Stimulated activated CD8-positive, alpha-beta memory T cell treated with anti-CD3 and anti-CD28 coated beads, Interleukin-7, amount 100 ng/mL, for 24 hours (primary cell): ENCODE data around the gene MTREX.

Experiments
- DNase-seq: peaks from one replicate; pipeline ENCODE4 v3.0.0-alpha.2; 2020; ENCODE audit warnings: low read depth

Gene MTREX

DNA sequence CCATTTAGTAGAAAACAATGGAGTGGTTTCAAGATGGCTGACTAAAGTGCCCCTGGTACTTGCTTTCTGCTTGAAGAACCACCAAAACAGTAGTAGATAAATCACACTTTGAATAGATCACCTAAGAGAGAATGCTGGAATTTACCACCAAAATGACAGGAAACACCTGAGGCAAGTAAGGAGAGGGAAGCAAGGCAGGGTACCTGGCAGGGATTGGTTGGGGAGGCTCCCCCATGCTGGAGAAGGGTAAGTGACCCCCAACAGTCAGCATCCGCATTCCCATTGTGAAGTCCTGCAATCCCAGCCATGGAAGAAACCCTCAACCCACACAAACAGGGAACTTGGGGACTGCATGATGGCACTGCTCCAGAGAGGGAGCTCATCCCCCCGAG, 121.4 kb downstream of the MTREX start:
- DNase-seq = no peak

DNA sequence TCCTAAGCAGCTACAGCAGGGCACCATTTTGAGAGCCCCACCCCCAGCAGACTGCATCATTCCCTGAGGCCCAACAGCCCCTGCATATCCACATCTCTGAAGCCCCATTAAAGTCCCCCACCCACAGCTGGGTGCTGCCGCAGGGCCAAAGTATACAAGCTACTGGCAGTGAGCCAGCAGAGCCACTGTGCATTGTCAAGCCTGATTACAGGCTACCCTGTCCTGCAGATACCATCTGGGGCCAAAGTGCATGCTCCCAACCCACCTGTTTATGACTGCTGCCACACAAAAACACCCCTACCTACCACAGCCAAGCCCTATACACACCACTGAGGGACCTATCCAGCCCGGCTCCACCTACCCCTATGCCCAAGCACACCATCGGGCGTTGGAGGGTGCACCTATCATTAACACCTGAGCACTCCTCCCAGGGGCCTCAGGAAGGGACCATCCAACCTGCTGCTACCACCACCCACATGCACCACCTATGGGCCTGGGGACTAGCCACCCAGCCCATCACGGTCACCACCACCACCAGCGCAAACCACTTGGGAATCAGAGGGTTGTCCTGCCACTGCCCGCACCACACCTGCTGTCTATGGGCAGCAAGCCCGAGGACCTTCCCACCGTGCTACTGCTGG, 121.9 kb downstream of the MTREX start:
- DNase-seq = no peak

DNA sequence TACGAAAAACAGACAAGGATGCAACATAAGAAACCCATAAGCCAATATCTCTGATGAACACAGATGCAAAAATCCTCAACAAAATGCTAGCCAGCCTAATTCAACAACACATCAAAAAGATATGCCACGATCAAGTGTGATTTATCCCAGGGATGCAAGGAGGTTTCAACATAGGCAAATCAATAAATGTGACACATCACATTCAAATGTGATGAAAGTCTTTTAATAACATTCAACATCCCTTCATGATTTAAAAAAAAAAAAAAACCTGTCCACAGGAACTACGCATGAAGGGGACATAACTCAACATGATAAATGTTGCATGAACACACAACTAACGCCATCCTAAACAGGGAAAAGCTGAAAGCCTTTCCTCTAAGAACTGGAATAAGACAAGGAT, 124.8 kb downstream of the MTREX start:
- DNase-seq = no peak

DNA sequence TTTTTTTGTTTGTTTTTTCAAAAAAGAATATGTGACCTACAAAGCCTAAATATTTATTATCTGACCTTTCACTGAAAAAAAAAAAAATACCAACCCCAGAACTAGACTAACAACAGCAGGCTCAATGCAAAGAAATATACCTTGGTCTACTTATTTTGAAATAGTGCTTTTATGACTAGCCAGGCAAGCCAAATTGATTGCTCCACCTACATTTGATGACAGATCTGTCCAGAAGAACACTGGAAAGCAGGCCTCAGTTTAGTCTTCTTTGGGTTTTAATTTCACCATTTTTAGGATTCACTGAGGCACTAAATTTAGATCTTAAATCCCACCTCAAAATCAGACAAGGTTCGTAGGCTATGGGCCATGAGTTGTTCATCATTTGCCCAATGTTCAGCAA, 129.7 kb downstream of the MTREX start:
- no peak for DNase-seq

DNA sequence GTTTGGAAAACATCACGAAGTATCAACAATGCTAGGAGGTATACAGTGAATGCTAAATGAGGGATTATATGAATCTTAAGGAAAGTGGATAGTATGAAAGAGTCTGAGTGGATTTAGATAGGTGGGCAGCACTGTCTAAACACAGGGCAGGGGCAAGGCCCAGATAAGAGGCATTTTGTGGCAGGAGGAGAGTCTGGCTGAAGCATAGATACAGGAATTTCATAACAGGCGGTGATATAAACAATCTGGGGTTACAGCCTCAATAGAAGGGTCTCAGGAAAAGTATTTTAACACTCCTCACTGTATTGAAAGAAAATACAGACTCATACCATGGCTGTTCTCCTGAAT, 130.0 kb downstream of the MTREX start:
- DNase-seq = no peak

DNA sequence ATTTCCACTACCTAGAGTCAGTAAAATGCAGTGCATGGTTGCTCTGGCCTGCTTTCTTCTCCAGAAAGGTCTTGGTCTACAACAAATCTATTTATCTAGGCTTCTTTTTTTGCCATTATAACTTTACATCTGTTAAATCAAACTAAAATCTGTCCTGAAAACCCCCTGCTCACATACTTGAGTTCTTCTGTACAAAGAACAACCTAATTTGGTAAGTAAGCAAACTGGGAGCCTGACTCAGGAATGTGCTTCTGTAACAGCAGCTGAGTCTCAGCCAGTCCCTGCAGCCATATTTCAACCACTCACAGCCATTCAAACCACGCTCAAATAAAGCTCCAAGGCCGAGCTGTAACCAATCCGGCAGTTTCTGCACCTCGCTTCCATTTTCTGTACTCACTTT, 131.2 kb downstream of the MTREX start:
- DNase-seq = no peak

DNA sequence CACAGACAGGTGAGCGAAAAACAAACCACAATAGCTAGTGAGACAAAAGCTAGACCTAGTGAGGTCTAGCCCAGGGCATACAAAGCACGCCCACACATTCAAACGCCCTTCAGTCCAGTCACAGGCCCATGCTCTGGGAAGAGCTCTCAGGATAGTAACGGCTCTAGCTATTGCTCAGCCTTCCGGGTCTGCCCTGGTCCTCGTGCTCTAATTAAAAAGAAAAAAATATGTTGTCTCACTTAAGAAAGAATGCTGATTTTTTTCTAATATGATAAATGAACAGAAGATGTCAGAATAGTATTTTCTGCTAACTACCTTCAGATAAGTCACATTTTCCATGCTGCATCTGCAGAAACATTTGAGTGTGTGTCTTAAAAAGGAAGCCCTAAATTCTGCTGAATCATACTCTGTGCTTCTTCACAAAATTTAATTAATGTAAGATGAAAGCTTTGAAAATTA, 132.4 kb downstream of the MTREX start:
- DNase-seq = no peak

DNA sequence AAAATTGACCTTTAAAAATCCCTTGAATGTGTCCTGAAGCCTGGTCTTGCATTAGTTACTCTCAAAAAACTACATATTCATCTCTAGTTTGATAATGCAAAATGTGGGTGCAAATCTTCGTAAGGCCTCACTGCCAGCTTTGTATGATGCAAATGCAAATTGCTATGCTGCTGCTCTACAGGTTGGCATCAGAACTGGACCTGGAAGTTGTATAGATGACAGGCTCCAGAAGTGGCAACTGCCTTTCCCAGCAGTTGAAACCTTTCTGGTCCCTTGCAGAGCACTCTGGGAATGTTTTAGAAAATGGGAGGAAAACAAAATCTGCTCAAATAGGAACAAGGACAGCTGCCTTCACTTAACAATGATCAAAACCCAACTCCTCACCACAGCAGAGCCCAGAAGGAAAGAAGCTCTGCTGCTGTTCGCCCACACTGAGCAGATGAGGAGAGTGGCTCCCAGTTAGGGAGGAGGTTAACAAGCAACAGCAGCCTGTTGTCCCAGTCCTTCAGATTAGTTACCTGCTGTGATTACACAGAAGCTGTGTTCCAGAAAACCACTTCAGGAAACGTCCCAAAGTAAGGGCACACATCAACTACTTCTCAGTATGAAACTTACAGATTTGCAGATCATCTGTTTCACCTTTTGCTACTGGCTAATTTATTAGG, 133.4 kb downstream of the MTREX start:
- DNase-seq = no peak

DNA sequence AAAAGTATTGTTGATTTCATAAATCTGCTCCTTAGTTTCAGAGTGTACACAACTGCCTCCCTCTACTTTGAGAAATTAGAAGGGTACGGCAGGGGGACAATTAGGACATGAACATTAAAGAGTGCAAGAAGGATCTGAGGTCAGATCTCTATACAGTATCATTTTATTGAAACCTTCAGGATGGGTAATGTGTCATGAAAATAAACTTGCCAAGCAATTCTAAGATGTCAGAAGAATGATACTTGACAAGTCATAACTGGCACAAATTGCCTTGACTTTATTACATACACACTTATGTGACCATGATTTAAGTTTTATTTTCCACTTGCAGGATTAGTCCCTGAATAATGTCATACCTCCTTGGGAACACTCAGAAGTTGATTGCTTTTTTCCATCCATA, 134.2 kb downstream of the MTREX start:
- DNase-seq = no peak

DNA sequence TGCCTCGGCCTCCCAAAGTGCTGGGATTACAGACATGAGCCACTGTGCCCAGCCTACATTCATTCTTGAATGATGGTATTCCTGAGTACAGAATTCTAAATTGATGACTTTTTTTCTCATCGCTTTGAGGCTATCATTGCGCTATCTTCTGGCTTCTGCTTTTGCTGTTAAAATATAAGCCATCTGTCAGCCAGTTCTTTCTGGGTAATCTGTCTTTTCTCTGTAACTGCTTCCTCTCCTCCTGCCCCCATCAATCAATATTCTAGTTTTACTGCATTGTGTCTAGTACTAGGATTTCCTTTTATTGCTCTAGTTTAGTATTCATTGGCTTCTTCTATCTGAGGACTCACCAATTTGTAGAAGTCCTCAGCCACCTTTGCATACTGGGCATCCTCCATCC, 138.0 kb downstream of the MTREX start:
- DNase-seq = no peak

DNA sequence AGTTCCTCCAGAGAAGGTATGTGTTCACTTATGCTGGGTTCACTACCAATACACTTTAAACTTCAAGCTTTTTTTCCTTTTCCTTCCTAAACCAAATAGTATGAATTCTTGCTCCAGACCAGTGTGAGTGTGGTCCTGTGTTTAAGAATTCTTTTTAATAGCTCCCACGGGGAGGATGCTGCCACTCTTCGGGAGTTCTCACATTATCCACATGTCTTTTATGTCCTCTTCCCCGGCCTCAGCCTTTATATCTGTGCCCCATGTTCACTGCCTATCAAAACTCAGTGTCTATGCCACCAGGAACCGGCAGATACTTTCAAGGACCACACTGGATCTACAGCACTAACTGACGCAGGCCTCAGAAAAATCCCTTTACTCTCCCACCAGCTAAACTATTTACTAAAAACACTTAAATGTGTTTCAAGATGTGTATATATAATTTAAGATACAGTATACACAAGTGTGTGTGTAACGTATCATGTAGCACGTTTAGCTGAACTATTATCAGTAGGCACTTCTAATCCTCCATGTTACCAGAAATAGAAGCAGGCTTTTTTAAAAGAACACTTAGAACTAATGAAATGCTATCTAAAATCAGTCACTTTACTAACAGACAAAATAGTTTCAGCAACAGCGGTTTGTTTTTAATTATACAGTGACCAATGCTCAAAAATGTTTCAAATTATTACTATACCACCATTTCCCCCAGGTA, 139.0 kb downstream of the MTREX start:
- no peak for DNase-seq

DNA sequence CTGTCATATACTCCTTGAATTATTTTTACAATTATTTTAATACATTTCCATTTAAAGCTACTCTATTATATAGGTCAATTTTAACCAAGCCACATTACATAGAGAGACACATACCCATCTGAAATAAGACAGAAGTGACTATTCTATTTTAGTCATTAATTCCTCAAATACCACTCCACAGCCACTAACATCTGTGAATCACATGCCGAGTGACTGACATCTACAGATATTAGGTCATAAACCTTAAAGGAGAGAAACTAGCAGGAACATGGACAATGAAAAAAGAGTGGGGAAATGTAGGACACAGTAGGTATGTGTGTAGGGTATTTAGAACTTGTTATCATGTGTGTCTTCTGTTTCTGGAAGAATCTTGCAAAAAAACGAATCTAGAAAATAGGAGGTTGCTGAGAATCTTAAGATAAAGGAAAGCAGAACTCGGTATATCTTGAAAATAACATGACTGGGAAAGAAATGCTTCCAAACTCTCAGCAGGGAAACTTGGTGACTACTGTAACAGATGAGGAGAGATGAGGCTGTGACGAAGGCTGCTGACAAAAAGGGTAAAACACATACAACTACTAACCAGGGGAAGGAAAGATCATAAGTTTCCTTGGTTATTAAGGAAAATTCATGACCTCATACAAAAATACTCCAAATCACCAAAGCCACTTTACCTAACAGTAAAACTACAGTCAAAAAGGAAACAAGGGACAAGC, 142.4 kb downstream of the MTREX start:
- no peak for DNase-seq

DNA sequence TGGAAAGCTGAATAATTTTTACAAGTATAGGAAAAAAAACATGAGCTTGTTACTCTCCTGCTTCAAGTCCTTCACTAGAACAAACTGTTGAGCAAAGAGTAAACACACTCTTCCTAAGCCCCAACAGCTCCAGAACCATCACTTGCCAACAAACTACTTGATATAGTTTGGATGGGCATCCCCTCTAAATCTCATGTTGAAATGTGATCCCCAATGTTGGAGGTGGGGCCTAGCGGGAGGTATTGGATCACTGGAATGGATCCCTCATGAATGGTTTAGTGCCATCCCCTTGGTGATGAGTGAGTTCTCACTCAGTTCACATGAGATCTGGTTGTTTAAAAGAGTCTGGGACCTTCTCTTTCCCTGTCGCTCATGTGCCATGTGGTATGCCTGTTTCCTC, 144.2 kb downstream of the MTREX start:
- DNase-seq = no peak

DNA sequence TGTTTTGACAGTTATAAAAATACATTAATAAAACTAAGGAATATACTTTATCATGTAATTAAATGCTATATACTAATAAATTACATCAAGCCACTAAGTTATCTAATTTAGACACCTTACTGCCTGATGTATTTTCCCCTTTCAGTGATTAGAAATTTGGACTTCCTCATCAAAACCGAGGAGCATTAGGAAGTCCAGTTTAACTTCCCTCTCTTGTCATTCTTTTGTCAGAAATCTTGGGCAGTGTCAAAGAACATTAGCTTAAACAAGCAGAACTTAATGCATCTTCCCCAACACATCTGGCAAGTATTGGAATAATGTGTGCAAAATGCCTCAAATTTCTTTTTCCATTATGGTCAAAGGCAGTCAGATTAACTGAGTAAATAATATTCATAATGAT, 145.4 kb downstream of the MTREX start:
- no peak for DNase-seq

DNA sequence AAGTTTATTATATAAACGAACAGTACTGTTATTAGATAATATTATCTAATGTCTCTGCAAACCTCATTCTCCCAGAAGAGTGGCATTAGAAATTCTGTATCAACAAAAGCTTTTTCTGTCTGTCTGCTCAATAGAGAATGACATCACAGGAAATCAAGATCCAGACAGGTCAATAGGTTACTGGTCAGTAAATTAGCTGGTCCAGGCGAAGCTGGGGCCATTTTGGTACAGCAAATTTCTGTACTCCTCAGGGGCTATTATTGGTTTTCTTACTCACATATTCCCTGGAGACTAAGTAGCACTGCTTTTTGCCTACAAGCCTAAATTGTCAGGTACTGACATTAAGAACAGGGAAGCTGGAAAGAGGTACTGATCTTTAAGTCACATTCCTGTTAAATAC, 146.5 kb downstream of the MTREX start:
- no peak for DNase-seq

DNA sequence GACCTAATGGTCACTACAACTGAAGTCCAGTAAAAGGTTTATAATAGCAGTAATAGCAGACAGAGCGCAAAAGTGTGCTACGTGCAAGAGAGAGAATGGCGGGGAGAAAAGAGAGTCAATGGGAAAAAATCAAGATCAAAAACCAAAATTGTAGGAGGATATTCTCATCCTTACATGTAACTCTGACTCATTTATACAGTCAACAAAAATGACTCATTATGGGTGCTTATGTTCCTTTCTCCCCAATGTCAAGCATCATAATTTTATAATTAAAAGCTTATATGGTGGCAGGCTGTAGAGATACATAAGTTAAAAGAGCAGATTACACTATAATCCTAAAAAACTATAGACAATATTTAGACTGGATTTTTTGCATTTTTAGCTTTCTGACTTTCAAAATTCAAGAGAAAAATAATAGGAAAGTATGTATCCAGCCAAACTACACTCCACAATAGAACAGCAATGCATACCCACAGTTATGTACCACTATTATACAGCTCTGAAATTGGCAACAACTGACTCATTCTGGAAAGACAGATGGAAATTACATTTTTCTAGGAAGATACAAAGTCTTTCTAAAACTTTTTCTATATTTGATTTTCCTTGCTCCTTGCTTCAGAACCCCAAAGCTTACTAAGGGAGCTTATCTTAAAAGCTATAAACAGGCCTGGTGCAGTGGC, 148.6 kb downstream of the MTREX start:
- DNase-seq = no peak

DNA sequence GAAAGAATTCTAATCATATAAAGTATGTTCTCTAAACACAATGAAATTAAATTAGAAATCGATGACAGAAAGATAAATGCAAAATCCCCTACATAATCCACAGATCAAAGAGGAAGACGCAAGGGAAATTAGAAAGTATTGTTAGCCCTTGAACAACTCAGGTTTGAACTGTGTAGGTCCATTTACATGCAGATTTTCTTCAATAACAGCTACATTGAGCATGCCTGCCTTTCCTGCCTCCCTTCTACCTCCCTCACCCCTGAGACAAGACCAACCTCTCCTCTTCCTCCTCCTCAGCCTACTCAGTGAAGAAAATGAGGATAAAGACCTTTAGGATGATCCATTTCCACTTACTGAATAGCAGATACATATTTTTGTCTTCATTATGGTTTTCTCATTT, 151.8 kb downstream of the MTREX start:
- no peak for DNase-seq

DNA sequence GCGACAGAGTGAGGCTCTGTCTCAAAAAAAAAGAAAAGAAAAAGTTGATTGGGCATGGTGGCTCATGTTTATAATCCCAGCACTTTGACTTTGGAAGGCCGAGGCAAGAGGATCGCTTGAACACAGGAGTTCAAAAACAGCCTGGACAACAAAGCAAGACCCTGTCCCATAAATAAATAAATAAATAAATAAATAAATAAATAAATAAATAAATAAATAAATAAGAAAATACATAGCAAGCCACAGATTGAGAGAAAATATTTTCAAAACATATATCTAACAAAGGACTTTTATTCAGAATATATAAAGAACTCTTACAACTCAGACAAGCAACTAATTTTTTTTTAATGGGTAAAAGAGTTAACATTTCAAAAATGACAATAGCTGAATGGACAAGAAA, 155.8 kb downstream of the MTREX start:
- DNase-seq = no peak

DNA sequence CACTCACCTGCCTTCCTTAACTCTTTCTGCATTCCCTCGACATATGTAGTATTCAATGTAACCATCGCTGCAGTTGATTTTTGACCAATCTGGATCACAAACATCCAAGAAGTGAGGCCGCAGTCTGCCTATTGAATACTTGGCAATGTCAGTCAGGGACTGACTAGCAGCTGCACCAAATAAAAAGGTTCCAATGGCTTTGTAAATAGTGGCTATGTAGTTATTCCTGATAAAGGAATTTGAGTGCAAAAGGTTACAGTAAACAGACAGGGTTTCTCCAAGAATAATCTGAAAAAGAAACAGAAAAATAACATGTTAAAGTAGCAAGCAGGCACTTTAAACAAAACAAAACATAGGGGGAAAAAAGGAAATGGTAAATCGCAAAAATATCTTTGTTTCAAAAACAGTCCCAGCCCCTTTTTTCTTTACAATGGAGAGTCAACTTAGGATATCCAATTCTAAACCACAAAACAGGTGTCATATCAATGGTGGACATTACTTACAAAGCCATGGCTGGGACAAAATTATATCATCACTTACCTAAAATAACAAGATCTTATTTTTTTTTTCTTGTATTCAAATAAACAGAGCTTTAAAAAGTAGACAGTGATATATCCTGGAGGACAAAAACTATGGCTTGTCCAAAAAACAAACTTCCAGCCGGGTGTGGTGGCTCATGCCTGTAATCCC, 160.2 kb downstream of the MTREX start:
- no peak for DNase-seq

DNA sequence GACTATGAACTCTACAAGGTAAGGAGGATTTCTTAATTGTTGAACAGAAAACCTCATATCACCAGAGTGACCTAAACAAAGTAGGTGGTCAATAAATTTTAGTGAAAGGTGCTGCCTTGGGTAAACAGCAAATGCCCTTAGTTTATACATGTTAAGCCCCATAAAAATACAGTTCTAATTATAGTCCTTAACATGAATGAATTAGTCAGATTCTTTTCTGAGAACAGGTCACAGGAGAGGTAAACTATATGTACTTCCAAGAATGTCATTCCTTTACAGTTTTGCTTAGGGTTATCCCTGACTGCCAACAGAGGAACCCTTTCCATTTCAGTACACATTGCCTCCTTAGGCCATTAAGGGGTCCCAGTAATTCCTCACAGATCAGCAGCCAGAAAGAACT, 162.1 kb downstream of the MTREX start:
- DNase-seq = no peak

DNA sequence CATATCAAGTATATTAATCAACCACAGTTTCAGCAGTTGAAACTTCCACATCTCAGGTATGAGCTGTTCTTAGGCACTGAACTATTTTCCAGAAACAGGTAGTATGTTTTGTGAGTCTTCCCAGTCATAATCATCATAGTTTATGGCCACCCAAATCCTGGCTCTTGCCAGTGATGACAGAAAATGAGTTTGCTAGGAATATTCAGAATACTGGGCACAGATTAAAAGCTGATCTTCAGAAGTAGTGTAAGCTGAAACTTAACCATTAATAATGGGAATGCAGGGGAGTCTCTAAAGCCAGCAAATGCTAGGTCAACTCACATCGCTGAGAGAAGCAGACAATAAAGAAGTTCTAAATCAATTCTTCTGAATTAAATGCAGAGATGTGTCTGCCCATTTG, 162.5 kb downstream of the MTREX start:
- no peak for DNase-seq

DNA sequence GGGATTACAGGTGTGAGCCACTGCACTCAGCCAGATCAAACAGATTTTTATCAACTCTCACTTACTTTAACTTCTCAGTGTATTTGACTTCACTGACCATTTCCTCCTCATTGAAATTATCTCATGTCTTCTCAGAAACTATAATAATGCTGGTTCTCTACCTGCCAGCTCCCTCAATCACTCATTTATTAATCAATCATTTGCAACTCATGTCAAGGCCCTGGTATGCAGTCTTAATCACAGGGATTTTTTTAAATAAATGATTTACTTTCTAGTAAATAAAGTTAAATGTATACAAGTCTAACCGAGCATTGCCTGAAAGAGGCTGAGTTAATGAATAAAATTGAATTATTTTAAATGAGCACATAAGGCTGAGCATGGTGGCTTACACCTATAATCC, 163.7 kb downstream of the MTREX start:
- DNase-seq = no peak
